GM12878 (cell line): ENCODE measurements around the gene CNNM1. TPM values are rescaled to one million over a fixed set of nuclear protein-coding genes. Genes with fewer than 3 reads are reported as not detected.

Source experiments
- ATAC-seq: fragments of 200-7000 bp; cut with Tn5 transposase; 3 replicates; pipeline ENCODE4 v1.9.1; 2020; ENCODE audit warnings: mild to moderate bottlenecking, moderate library complexity
- BruUV-seq: library from RNA; stranded (reverse); fragments of 400-500 nt; replicated peaks from 2 replicates; lab custom pipeline; 2021; lab: Mats Ljungman, UMichigan
- CTCF ChIA-PET: fragments of 300-600 bp; sonication (Branson Sonifier 250); formaldehyde crosslinking; extraction: SDS; loops from one replicate; lab custom pipeline; 2021; ENCODE audit warnings: inconsistent platforms; lab: Yijun Ruan, JAX
- POLR2A ChIA-PET: fragments of 350-600 bp; formaldehyde crosslinking; extraction: SDS; loops from one replicate; lab custom pipeline; 2021; ENCODE audit warnings: inconsistent platforms; lab: Charles Lee
- RAD21 ChIA-PET: fragments of 300-600 bp; sonication (Branson Sonifier 250); formaldehyde crosslinking; loops from one replicate; lab custom pipeline; 2023; ENCODE audit warnings: antibody characterized with exemption; ENCODE audit not compliant: unreplicated experiment; lab: Charles Lee
- SMC1A ChIA-PET: fragments of 300-600 bp; sonication (Branson Sonifier 250); formaldehyde crosslinking; loops from one replicate; lab custom pipeline; 2023; ENCODE audit not compliant: unreplicated experiment, uncharacterized antibody; lab: Charles Lee
- DNase-seq: peaks from one replicate; pipeline ENCODE4 v3.0.0-alpha.2; 2011; ENCODE audit warnings: low read depth, low spot score
- FAIRE-seq: peaks from 3 replicates; lab custom pipeline; 2011; peaks lifted over from hg19 to GRCh38; lab: Jason Lieb, UNC
- H2AFZ ChIP-seq: 2 replicates; pipeline ENCODE4 v1.6.0; 2011; ENCODE audit warnings: low read depth, low read length, control low read depth; ENCODE audit not compliant: control insufficient read depth
- H3K27ac ChIP-seq: 2 replicates; pipeline ENCODE4 v1.5.1; 2011; ENCODE audit warnings: control low read depth; ENCODE audit not compliant: control insufficient read depth, insufficient read depth
- H3K27me3 ChIP-seq, 2 experiments: replicated peaks in 1 of 2; 2 replicates each; pipeline versions ENCODE4 v1.6.0 to v1.6.1; 2011; ENCODE audit warnings: low read length in 1 of 2; ENCODE audit not compliant: control insufficient read depth in 2 of 2, insufficient read depth in 2 of 2
- H3K36me3 ChIP-seq, 2 experiments: 2 replicates each; pipeline ENCODE4 v1.5.1; 2011; ENCODE audit warnings: low read length in 1 of 2; ENCODE audit not compliant: control insufficient read depth in 2 of 2, insufficient read depth in 2 of 2
- H3K4me1 ChIP-seq: 2 replicates; pipeline ENCODE4 v1.6.1; 2011; ENCODE audit warnings: mild to moderate bottlenecking, low read length, moderate library complexity, mixed read lengths; ENCODE audit not compliant: control insufficient read depth, insufficient read depth
- H3K4me2 ChIP-seq: 2 replicates; pipeline ENCODE4 v1.6.0; 2011; ENCODE audit warnings: control low read depth; ENCODE audit not compliant: control insufficient read depth, insufficient read depth
- H3K4me3 ChIP-seq: fragments of 200-600 bp; sonication (generic); 2 replicates; pipeline ENCODE4 v1.5.1; 2016
- H3K79me2 ChIP-seq: 2 replicates; pipeline ENCODE4 v1.6.0; 2011; ENCODE audit warnings: low read length; ENCODE audit not compliant: control insufficient read depth, insufficient read depth
- H3K9ac ChIP-seq: 2 replicates; pipeline ENCODE4 v1.8.0; 2011; ENCODE audit warnings: low read length, control low read depth, mixed read lengths; ENCODE audit not compliant: control insufficient read depth, insufficient read depth
- H3K9me3 ChIP-seq: replicated peaks from 3 replicates; pipeline ENCODE4 v1.5.1; 2011; ENCODE audit warnings: mild to moderate bottlenecking, low read length; ENCODE audit not compliant: control insufficient read depth, insufficient read depth
- H4K20me1 ChIP-seq: 2 replicates; pipeline ENCODE4 v1.6.0; 2011; ENCODE audit not compliant: control insufficient read depth, insufficient read depth
- CUX1 ChIP-seq: IDR thresholded peaks from 2 replicates; pipeline ENCODE4 v1.6.1; 2012; ENCODE audit warnings: improper control_type of control experiment, low read depth, low read length; ENCODE audit not compliant: insufficient replicate concordance
- E2F8 ChIP-seq: fragments of 450-650 bp; IDR thresholded peaks from 2 replicates; pipeline ENCODE4 v1.6.1; 2018; ENCODE audit warnings: mild to moderate bottlenecking, low read depth, moderate library complexity; ENCODE audit not compliant: partially characterized antibody
- IKZF1 ChIP-seq: fragments of 450-650 bp; conservative IDR thresholded peaks from 2 replicates; pipeline ENCODE4 v1.6.1; 2017; ENCODE audit warnings: antibody characterized with exemption, mild to moderate bottlenecking
- MEF2A ChIP-seq: IDR thresholded peaks from 2 replicates; pipeline ENCODE4 v1.6.1; 2011; ENCODE audit warnings: low read depth, mild to moderate bottlenecking, low read length, moderate library complexity; ENCODE audit not compliant: insufficient read depth
- MLLT1 ChIP-seq: fragments of 450-650 bp; IDR thresholded peaks from 2 replicates; pipeline ENCODE4 v1.6.1; 2016; ENCODE audit warnings: mild to moderate bottlenecking
- POLR2A ChIP-seq: IDR thresholded peaks from 2 replicates; pipeline ENCODE4 v1.6.1; 2011; ENCODE audit warnings: low read depth, mild to moderate bottlenecking, low read length
- RAD21 ChIP-seq: IDR thresholded peaks from 2 replicates; pipeline ENCODE4 v1.6.1; 2011; ENCODE audit warnings: mild to moderate bottlenecking, low read depth, low read length, moderate library complexity; ENCODE audit not compliant: insufficient read depth
- RELA ChIP-seq: fragments of 450-650 bp; IDR thresholded peaks from 2 replicates; pipeline ENCODE4 v1.8.0; 2014; ENCODE audit warnings: borderline replicate concordance; ENCODE audit not compliant: partially characterized antibody
- STAT1 ChIP-seq: fragments of 450-650 bp; conservative IDR thresholded peaks from 2 replicates; pipeline ENCODE4 v1.6.1; 2014; ENCODE audit warnings: antibody characterized with exemption, mild to moderate bottlenecking
- WGBS: methylation state at CpG from one replicate; pipeline ENCODE4 v1.1.6; 2016; ENCODE audit warnings: low lambda C conversion rate; ENCODE audit not compliant: insufficient replicate concordance, insufficient coverage; ENCODE audit errors: missing lambda C conversion rate; 5-methylcytosine and 5-hydroxymethylcytosine counted together
- in situ Hi-C: fragments of 300-500 bp; cut with MboI; formaldehyde crosslinking; loops from 9 replicates; pipeline ENCODE4 v1.14.3; 2018; ENCODE audit warnings: mixed read lengths
- intact Hi-C: fragments of 100-400 bp; cut with micrococcal nuclease; formaldehyde crosslinking; loops from one replicate; pipeline ENCODE4 v1.14.2; 2022; ENCODE audit not compliant: unreplicated experiment
- polyA plus RNA-seq, 11 experiments: library from polyadenylated mRNA; depleted of rRNA in 4 of 11; unstranded in 6 of 11; stranded (reverse) in 5 of 11; fragments of >200 nt; fragmentation: Nextera tagmentation in 4 of 11; fragmentation: Illumina TruSeq in 1 of 11; extraction: Ambion mirVana in 4 of 11; extraction: Trizol in 1 of 11; gene quantifications; 1 replicate in 1 of 11; 2 replicates in 10 of 11; pipeline versions ENCODE4 v1.2.1 to v1.2.3, GENCODE V29; 2011 to 2016; ENCODE audit warnings: inconsistent platforms in 2 of 11, missing spikeins in 2 of 11, low read depth in 1 of 11
- total RNA-seq, 4 experiments: library from RNA; depleted of rRNA in 3 of 4; stranded (reverse); fragments of >200 nt in 3 of 4; fragmentation: Illumina TruSeq in 1 of 4; extraction: Trizol in 1 of 4; gene quantifications; 2 replicates each; pipeline versions ENCODE4 v1.2.1 to v1.2.3, GENCODE V29; 2013 to 2021

CNNM1 gene
- total and polyA plus RNA-seq, 10 of the 15 experiments (the other 5 are each of a cell fraction or from before 2014, with no cell fraction given) = 0.01 TPM; not detected in 9

- TF ChIP-seq CUX1 (no peak), RAD21 (no peak)
Measured at GRCh38 chr10:99304862-99305229, 24.3 kb upstream of the CNNM1 start (continued).

- RAD21 ChIA-PET = no interaction called here
Measured at GRCh38 chr10:99312501-99312900, 16.7 kb upstream of the CNNM1 start.

More at GRCh38 chr10:99312501-99312900, 16.7 kb upstream of the CNNM1 start:
- TF ChIP-seq MLLT1 = no peak
- no peak for TF ChIP-seq IKZF1
- no peak for TF ChIP-seq STAT1
- no peak for TF ChIP-seq RELA
- no peak for TF ChIP-seq MEF2A
- no peak for TF ChIP-seq E2F8
- no peak for TF ChIP-seq POLR2A
- 20% methylated on average over 2 of the region's 2 CpGs for WGBS
- intact Hi-C loops (no loop called here), in situ Hi-C loops (no loop called here)
- Histone ChIP-seq H2AFZ (no peak overlapping the region), H3K9ac (no peak overlapping the region), H4K20me1 (no peaks in the 10 kb centered on the region), H3K4me1 (no peaks in the 10 kb centered on the region), H3K27ac (no peak overlapping the region), H3K36me3 (no peaks in the 10 kb centered on the region), H3K27me3 (no peaks in the 10 kb centered on the region), H3K4me3 (no peak overlapping the region), H3K79me2 (no peaks in the 10 kb centered on the region), H3K9me3 (no peaks in the 10 kb centered on the region), H3K4me2 (no peak overlapping the region)
- no peak for FAIRE-seq
- ChIA-PET SMC1A (no interaction called here), POLR2A (no interaction called here), CTCF (no interaction called here)
- ATAC-seq = no peak
- no peak for DNase-seq
- no TSS peak for BruUV-seq
